Activated T-helper 1 cell treated with anti-CD3 and anti-CD28 coated beads, Interleukin-12 subunit alpha, Interleukin-12 subunit beta, Interleukin-2, Interleukin-4 antibody, amounts not matched to agents 30 ng/mL and 10 ng/mL and 1 ng/mL, durations not matched to agents 14 hours and 24 hours and 36 hours (primary cell): ENCODE results near the gene MARK1. TPM values are rescaled to one million over a fixed set of nuclear protein-coding genes. Genes with fewer than 3 reads are reported as not detected.
"Not testable (repeated sequence)": the region's sequence is repeated elsewhere in the genome, so short reads cannot be mapped to it uniquely, and the experiment has no call there.

ENCODE experiments used
- DNase-seq: peaks from one replicate; pipeline ENCODE4 v3.0.0; 2021; ENCODE audit warnings: low spot score
- H3K27ac Mint-ChIP-seq: one replicate; pipeline ENCODE4 v1.8.0; 2021; ENCODE audit warnings: mild to moderate bottlenecking, mixed read lengths
- H3K27me3 Mint-ChIP-seq: one replicate; pipeline ENCODE4 v1.8.0; 2022; ENCODE audit warnings: mild to moderate bottlenecking, moderate library complexity, mixed read lengths; ENCODE audit not compliant: insufficient read depth
- H3K36me3 Mint-ChIP-seq: one replicate; pipeline ENCODE4 v1.8.0; 2021; ENCODE audit warnings: low read depth, mixed read lengths
- H3K4me1 Mint-ChIP-seq: one replicate; pipeline ENCODE4 v1.8.0; 2021; ENCODE audit warnings: low read depth, mixed read lengths
- H3K4me3 Mint-ChIP-seq: one replicate; pipeline ENCODE4 v1.8.0; 2021; ENCODE audit warnings: mild to moderate bottlenecking, moderate library complexity, mixed read lengths
- H3K9me3 Mint-ChIP-seq: one replicate; pipeline ENCODE4 v1.8.0; 2021; ENCODE audit warnings: mixed read lengths
- intact Hi-C: fragments of 100-400 bp; cut with micrococcal nuclease; formaldehyde crosslinking; loops from one replicate; pipeline ENCODE4 v1.15.1; 2024
- total RNA-seq: library from RNA; stranded (reverse); gene quantifications from 2 replicates; pipeline ENCODE4 v1.2.3, GENCODE V29; 2022

MARK1 gene
- total RNA-seq, 1 donor from 2014 or later = not detected

- peaks cover 2% of the 10 kb centered on the region for H3K27me3 Mint-ChIP-seq
- DNase-seq = no peak
- H3K4me1 Mint-ChIP-seq = no peaks in the 10 kb centered on the region
- no peak overlapping the region for H3K4me3 Mint-ChIP-seq
- H3K9me3 Mint-ChIP-seq = no peaks in the 10 kb centered on the region
- H3K36me3 Mint-ChIP-seq = no peaks in the 10 kb centered on the region
- intact Hi-C loops = no loop called here
- H3K27ac Mint-ChIP-seq = no peak overlapping the region
These were observed 128.2 kb downstream of the MARK1 start for GRCh38 chr1:220655961-220656740.

DNA sequence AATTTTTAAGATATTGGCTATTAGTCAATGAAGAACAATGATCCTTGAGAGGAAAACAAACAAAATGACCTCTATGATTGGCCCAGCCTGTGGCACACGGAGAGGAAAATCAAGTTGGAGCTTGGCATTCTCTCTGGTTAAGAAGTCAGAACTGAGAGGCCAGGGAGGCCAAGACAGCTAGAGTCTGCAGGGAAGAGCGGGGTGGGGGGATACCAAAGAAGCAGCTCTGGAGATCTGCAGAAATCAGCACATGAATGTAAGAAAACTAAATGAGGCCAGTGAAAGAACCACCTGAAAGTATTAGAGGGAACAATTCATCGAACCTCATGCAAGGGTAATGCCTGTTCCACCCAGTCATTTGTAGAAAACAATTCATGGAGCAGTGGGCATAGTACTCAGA, 138.4 kb downstream of the MARK1 start:
- H3K4me1 Mint-ChIP-seq = no peaks in the 10 kb centered on the region
- no peak overlapping the region for H3K27ac Mint-ChIP-seq
- H3K9me3 Mint-ChIP-seq = no peaks in the 10 kb centered on the region
- intact Hi-C loops = no loop called here
- H3K27me3 Mint-ChIP-seq = peaks cover 3% of the 10 kb centered on the region
- DNase-seq = no peak
- H3K4me3 Mint-ChIP-seq = no peak overlapping the region
- no peaks in the 10 kb centered on the region for H3K36me3 Mint-ChIP-seq

- H3K27ac Mint-ChIP-seq = no peak overlapping the region
- DNase-seq = no peak
- no peaks in the 10 kb centered on the region for H3K36me3 Mint-ChIP-seq
- no peak overlapping the region for H3K4me3 Mint-ChIP-seq
- peaks cover 13% of the 10 kb centered on the region for H3K27me3 Mint-ChIP-seq
- no peaks in the 10 kb centered on the region for H3K9me3 Mint-ChIP-seq
- no peaks in the 10 kb centered on the region for H3K4me1 Mint-ChIP-seq
- intact Hi-C loops = no loop called here
These were observed 141.1 kb downstream of the MARK1 start for GRCh38 chr1:220669005-220669404.

- H3K36me3 Mint-ChIP-seq = no peaks in the 10 kb centered on the region
- no peak overlapping the region for H3K27ac Mint-ChIP-seq
- peaks cover 15% of the 10 kb centered on the region for H3K27me3 Mint-ChIP-seq
- no peak for DNase-seq
- H3K4me3 Mint-ChIP-seq = no peak overlapping the region
- H3K4me1 Mint-ChIP-seq = no peaks in the 10 kb centered on the region
- intact Hi-C loops = no loop called here
- no peaks in the 10 kb centered on the region for H3K9me3 Mint-ChIP-seq
These were observed 142.4 kb downstream of the MARK1 start for GRCh38 chr1:220670365-220670764.

DNA sequence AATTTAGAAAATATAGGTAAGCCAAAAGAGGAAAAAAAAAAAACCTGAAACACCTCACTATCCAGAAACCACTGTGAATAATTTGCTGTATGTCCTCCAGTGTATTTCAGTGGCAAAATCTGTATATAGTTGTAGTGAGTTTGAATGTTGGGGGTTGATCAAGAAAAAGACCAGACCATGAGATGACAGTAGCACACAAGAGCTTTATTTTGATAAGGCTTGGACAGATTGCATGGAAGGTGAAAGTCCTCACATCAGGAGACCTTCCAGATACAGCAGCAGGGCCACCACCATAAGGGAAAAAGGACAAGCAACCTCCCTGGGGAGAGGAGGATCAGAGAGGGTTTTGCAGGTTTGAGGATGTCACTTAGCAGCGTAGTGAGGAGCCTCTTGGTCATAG, 146.0 kb downstream of the MARK1 start:
- DNase-seq = no peak
- H3K4me3 Mint-ChIP-seq = no peak overlapping the region
- H3K27ac Mint-ChIP-seq = no peak overlapping the region
- no peaks in the 10 kb centered on the region for H3K9me3 Mint-ChIP-seq
- no peaks in the 10 kb centered on the region for H3K4me1 Mint-ChIP-seq
- H3K27me3 Mint-ChIP-seq = peaks cover 17% of the 10 kb centered on the region
- no peaks in the 10 kb centered on the region for H3K36me3 Mint-ChIP-seq
- intact Hi-C loops = no loop called here

DNA sequence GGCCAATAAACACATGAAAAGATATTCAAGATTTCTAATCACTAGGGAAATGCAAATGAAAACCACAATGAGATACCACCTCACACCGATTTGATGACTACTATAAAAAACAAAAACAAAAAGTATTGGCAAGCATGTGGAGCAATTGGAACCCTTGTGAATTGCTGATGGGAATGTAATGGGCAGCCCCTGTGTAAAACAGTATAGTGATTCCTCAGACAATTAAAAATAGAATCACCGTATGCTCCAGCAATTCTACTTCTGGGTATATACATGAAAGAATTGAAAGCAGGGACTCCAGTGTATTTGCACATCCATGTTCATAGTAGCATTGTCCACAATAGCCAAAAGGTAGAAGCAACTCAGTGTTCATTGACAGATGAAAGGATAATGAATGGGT, 149.3 kb downstream of the MARK1 start:
- no peaks in the 10 kb centered on the region for H3K9me3 Mint-ChIP-seq

DNA sequence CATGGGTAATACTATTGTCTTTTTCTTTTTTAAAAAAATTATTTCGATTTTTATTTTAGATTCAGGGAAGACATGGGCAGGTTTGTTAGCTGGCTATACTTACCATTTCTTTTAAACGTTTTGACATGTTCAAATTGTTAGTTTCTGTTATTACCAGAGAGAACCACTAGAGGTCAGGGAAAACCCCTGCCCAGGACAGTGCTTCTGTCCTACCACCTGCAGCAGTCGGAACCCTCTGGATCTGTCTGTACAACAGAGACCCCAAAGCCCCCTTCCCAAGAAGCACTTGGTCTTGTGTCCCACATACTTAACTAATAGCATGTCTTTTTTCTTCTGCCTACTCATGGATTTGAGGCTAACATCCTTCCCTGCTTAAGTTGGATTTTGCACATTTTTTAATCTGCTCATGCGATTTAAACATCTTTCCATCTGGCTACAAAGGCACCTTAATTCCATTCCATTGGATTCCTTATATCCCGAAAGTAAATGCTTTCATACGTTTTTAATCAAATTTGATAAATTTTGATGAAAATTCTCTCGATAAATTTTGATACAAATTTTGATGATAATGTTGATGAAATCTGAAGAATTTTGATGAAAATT, 152.2 kb downstream of the MARK1 start:
- intact Hi-C loops = loop anchor here (1.0 kb wide), 1 partner anchor 96 kb away; no protein-coding TSS in a partner anchor
- Mint-ChIP-seq H3K27me3 (peaks cover 8% of the 10 kb centered on the region), H3K9me3 (no peaks in the 10 kb centered on the region), H3K4me3 (no peak overlapping the region), H3K27ac (no peak overlapping the region), H3K4me1 (no peaks in the 10 kb centered on the region), H3K36me3 (no peaks in the 10 kb centered on the region)
- no peak for DNase-seq

More for the DNA sequence above, 149.3 kb downstream of the MARK1 start:
- intact Hi-C loops = no loop called here
- Mint-ChIP-seq H3K27ac (no peak overlapping the region), H3K27me3 (peaks cover 20% of the 10 kb centered on the region), H3K4me3 (no peak overlapping the region), H3K36me3 (no peaks in the 10 kb centered on the region), H3K4me1 (no peaks in the 10 kb centered on the region)
- DNase-seq = no peak

- no peak overlapping the region for H3K4me3 Mint-ChIP-seq
- no peaks in the 10 kb centered on the region for H3K9me3 Mint-ChIP-seq
- H3K36me3 Mint-ChIP-seq = no peaks in the 10 kb centered on the region
- no peak for DNase-seq
- intact Hi-C loops = no loop called here
- no peak overlapping the region for H3K27ac Mint-ChIP-seq
- H3K27me3 Mint-ChIP-seq = peaks cover 8% of the 10 kb centered on the region
- H3K4me1 Mint-ChIP-seq = no peaks in the 10 kb centered on the region
These were observed 153.4 kb downstream of the MARK1 start for GRCh38 chr1:220681220-220681880.

- DNase-seq = no peak
- H3K4me3 Mint-ChIP-seq = no peak overlapping the region
- H3K36me3 Mint-ChIP-seq = no peaks in the 10 kb centered on the region
- no peaks in the 10 kb centered on the region for H3K9me3 Mint-ChIP-seq
- intact Hi-C loops = no loop called here
- peaks cover 5% of the 10 kb centered on the region for H3K27me3 Mint-ChIP-seq
- H3K27ac Mint-ChIP-seq = no peak overlapping the region
- no peaks in the 10 kb centered on the region for H3K4me1 Mint-ChIP-seq
These were observed 155.1 kb downstream of the MARK1 start for GRCh38 chr1:220682901-220683576.

DNA sequence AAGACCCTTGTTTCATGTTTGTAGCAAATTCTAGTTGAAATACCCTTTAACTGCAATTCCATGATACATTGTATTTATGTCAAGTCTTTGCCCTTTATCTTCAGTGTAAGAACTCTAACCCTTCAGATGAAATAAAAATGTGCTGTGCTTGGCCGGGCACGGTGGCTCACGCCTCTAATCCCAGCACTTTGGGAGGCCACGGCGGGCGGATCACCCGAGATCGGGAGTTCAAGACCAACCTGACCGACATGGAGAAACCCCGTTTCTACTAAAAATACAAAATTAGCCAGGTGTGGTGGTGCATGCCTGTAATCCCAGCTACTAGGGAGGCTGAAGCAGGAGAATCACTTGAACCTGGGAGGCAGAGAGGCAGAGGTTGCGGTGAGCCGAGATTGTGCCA, 155.8 kb downstream of the MARK1 start:
- H3K27me3 Mint-ChIP-seq, H3K27ac Mint-ChIP-seq, H3K4me1 Mint-ChIP-seq, DNase-seq, H3K9me3 Mint-ChIP-seq, H3K36me3 Mint-ChIP-seq, intact Hi-C loops, H3K4me3 Mint-ChIP-seq: not testable (repeated sequence)

- peaks cover 5% of the 10 kb centered on the region for H3K27me3 Mint-ChIP-seq
- peaks cover 4% of the 10 kb centered on the region for H3K4me1 Mint-ChIP-seq
- intact Hi-C loops = no loop called here
- H3K9me3 Mint-ChIP-seq = no peaks in the 10 kb centered on the region
- H3K4me3 Mint-ChIP-seq = no peak overlapping the region
- no peak overlapping the region for H3K27ac Mint-ChIP-seq
- H3K36me3 Mint-ChIP-seq = no peaks in the 10 kb centered on the region
- no peak for DNase-seq
These were observed 157.0 kb downstream of the MARK1 start for GRCh38 chr1:220684890-220685289.

DNA sequence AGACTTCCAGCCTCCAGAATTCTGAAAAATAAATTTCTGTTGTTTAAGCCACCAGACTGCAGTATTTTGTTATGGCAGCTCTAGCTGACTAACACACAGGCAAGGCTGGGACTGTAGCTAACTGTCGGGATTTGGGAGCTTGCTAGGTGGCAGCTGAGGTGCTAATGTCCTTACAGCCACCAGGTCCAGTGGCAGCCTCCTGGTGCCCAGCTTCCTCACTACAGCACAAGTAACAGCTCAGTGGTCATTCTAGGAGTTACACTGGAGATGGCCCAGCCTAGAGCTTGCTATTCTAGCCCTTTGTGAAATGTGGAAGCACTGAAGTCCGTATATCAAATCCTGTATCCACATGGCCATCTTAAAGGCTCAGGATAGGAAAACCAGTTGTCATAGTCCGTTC, 157.9 kb downstream of the MARK1 start:
- no peaks in the 10 kb centered on the region for H3K9me3 Mint-ChIP-seq
- H3K36me3 Mint-ChIP-seq = no peaks in the 10 kb centered on the region
- peaks cover 6% of the 10 kb centered on the region for H3K27me3 Mint-ChIP-seq
- no peak for DNase-seq
- no peak overlapping the region for H3K4me3 Mint-ChIP-seq
- intact Hi-C loops = no loop called here
- H3K27ac Mint-ChIP-seq = no peak overlapping the region
- H3K4me1 Mint-ChIP-seq = peaks cover 7% of the 10 kb centered on the region

DNA sequence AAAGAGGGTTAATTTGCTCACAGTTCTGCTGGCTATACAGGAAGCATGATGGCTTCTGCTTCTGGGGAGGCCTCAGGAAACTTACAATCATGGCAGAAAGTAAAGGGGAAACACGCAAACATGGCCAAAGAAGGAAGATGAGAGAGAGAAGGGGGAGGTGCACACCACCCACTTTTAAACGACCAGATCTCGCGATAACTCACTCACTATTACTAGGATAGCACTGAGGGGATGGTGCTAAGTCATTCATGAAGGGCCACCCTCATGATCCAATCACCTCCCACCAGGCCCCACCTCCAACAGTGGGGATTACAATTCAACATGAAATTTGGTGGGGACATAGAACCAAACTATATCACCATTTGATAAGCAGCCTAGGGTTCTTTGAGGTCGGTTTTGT, 159.9 kb downstream of the MARK1 start:
- Mint-ChIP-seq H3K9me3 (no peaks in the 10 kb centered on the region), H3K4me1 (peaks cover 7% of the 10 kb centered on the region)

More for the DNA sequence above, 159.9 kb downstream of the MARK1 start:
- intact Hi-C loops = no loop called here
- no peak overlapping the region for H3K27ac Mint-ChIP-seq
- no peak overlapping the region for H3K4me3 Mint-ChIP-seq
- H3K27me3 Mint-ChIP-seq = peaks cover 22% of the 10 kb centered on the region
- DNase-seq = no peak
- no peaks in the 10 kb centered on the region for H3K36me3 Mint-ChIP-seq
